GM11168 (cell line): Measurements from ENCODE around the gene FKBP1C.

ENCODE experiments used
- in situ Hi-C: fragments of 300-500 bp; cut with MboI; formaldehyde crosslinking; loops from one replicate; pipeline ENCODE4 v1.12.0; 2022; ENCODE audit warnings: low sequenced_read_pairs; ENCODE audit not compliant: unreplicated experiment

The FKBP1C gene

DNA sequence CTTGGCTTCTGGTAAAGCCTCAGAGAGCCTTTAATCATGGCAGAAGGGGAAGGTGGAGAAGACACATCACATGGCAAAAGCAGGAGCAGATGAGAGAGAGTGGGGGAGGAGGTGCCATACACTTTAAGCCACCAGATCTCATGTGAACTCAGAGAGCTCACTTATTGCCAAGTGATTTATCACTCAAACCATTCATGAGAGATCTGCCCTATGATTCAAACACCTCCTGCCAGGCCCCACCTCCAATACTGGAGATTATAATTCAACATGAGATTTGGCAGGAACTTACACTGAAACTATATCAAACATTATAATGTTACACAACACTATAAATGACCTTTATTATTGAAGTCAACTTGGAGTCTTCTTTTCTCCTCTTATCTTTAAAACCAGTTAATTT is 47.9 kb downstream of the FKBP1C start:
- in situ Hi-C loops = loop anchor here (25.0 kb wide), 1 partner anchor 172 kb away; no protein-coding TSS in a partner anchor

DNA sequence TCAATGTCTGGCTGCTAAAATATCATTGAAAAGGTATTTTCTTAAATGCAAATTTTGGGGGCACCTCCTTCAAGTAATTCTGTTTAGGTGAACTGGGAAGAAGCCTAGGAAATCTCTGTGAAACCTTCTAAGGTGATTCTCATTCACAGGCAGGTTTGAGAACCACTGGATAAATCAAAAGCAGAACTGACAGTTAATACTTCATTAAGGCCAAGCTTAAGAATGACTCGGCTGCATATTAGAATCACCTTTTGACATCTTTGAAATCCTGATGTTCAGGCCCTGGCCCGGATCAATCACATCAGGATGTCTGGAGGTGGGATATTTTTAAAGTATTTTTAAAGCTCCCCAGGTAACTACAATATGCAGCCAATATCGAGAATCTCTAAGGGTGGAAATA is 50.6 kb downstream of the FKBP1C start:
- in situ Hi-C loops = loop anchor here (25.0 kb wide), 1 partner anchor 175 kb away; no protein-coding TSS in a partner anchor
